HG02571 (cell line): Measurements from ENCODE around the gene ZNF438.
"Not testable (repeated sequence)": the region's sequence is repeated elsewhere in the genome, so short reads cannot be mapped to it uniquely, and the experiment has no call there.

ENCODE experiments used
- ATAC-seq: cut with Tn5 transposase; IDR thresholded peaks from one replicate; pipeline ENCODE4 v1.9.1; 2021; ENCODE audit warnings: mild to moderate bottlenecking, moderate library complexity; ENCODE audit not compliant: unreplicated experiment

The ZNF438 gene

DNA sequence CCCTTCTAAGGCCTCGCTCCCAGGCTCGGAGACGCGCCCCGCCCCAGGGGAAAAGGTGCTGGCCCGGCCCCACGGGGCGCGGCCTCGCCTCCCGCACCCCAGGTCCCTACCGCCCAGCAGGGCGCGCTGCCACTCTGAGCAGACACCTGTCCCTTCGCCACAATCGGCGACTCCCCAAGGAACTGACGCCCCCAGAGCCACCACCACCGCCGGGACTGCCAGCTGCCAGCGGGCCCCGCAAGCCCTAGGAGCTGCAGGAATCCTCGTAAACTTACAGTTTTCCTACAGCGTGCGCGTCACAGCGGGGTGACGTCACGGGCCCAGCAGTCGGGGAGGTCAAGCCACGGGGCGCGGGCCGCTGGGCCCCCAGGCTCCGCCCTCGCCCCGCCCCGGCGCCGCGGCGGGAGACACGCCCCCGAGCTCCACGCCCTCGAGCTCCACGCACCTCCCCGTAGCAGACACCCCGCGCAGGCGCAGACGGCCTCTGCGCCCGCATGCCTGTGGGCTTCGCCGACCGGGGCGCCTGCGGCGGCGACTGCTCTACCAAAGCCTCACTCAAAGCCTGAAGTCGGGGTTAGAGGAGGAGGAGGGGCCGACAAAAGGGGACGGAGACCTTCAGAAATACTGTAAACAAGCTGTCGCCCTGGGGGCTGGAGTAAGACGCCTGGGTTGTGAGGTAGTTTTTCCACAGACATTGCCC, at the start of gene ZNF438:
ZNF438 (minus strand) TSS at position 308 of the 700 bp plus-strand sequence. CDS start 154,831 bp downstream, outside the sequence.
- peak; percentile 84 for ATAC-seq

DNA sequence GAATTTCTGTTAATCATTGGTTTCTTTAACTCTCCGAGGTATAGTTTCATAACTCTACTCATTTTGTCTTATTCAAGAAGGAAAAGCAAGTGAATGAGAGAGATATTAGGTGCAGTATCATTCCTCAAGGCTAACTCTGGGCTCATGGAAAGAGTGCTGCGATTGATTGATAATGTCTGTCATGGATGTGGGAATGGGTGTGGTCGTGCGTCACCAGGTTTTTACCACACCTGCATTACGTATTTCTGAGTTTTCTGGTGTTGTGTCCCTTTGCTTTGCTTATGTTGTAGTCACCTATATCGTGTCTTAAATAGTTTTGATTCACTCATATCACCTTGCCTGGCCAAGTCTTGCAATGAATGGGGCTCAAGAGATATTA, 44.9 kb upstream of the ZNF438 start:
- ATAC-seq: no peak

DNA sequence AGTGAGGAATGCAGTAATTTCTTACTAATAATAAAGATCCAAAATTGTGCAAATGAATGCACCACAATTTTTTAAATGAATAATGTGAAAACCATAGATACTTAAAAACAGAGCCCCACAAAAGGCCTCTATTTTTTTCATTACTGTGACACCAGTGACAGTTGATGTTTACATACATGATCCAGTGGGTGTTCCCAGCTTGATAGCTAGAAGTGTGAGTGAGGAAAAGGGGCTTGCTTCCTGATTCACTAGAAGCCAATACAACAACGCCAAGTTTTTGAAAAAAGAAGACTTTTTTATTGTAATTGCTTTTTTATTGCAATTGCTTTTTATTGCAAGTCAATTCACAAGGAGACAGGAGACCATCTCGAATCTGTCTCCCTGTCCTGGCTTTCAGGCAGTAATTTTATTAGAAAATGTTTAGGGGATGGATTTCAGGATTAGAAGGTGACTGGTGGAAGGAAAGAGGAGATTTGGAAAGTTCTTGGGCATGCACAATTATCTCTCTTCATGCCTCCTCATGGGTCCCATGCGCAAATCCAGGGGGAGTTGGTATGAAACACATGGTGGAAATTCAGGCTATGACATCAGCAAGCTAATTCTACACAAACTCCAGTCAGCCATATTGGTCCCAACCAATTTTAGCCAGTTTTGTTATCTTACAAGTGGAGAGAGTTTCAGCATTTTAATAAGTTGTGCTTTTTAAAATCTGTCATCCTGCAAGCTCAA, 44.4 kb upstream of the ZNF438 start:
- no peak for ATAC-seq

DNA sequence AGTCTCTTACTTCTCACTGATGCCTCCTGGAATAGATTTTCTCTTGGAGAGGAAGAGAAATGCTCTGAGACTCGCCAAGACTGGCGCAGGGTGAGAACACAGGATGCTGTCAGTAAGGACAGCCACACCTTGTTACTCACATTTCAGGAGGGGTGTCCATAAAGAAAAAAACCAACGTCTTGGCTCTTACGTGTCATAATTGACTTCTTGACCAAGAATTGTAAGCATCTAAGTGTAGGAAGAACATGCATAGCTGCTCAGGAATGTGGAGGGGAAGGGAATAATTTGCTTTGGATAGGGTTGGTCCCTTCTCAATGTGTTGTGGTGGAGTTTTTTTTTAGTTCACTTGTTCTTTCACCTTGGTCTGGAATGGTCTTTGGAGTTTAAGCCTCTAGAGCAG, 43.8 kb upstream of the ZNF438 start:
- no peak for ATAC-seq

- ATAC-seq: no peak
Observed at GRCh38 chr10:31074722-31075086, 43.0 kb upstream of the ZNF438 start.

- no peak for ATAC-seq
Observed at GRCh38 chr10:31073996-31074721, 42.5 kb upstream of the ZNF438 start.

- ATAC-seq: no peak
Observed at GRCh38 chr10:31073211-31073610, 41.5 kb upstream of the ZNF438 start.

DNA sequence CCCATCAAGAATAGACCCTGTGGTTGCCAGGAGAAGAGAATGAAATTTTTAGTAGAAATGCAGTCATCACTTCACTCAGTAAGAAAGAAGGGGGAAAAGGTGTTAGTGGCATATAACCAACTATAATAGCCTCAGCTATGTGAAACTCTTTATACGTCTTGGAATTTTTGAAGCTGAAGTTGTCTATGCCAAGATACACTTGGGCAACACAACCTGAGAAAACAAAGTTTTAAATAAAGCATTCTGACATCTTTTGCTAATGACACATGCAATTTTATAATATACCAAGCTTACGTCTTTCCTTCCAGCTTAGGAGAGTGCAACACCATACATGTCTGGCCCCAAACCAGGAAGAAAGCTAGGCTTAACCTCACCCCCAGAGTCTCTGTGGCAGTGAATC, 40.8 kb upstream of the ZNF438 start:
- ATAC-seq: no peak

GRCh38 chr10:31071232-31072005, 39.8 kb upstream of the ZNF438 start:
- ATAC-seq: no peak

- no peak for ATAC-seq
Observed at GRCh38 chr10:31070691-31071090, 39.0 kb upstream of the ZNF438 start.

DNA sequence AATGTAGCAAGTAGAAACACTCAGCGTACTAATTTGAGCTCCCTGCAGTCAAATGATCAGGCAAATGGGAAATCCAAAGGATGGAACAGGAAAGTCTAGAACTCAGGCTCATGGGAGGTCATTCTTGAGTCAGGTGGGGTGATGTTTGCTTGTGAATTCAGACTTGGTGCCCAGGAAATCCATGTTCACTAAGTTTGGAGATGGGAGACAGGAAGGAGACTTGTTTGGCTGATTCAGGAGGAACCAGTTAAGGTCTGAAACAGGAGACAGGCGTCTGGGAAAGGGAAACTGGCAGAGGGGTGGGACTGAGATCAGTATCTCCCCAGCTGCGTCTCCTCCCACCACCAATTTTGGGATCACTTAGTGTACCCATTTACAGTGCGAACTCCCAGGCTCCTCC, 38.4 kb upstream of the ZNF438 start:
- ATAC-seq: no peak

DNA sequence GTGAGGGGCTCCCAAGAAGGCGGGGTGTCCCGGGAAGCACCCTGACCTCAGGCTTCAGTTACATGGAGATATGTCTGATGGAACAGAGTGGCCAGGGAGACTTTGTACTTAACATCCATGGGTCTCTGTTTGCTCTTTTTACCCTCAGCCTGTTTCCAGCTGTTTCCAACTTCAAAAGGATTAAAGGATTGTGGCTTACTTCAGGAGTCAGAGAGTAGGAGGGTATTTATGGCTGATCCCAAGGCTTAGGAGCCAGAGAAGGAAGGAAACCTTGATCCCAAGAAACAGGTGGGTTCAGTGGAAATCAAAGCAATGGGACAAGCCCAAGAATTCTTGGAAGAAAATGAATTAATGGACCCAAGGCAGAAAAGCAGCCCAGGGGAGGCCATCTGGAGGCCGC, 37.7 kb upstream of the ZNF438 start:
- ATAC-seq: no peak

- no peak for ATAC-seq
Observed at GRCh38 chr10:31064348-31064747, 32.7 kb upstream of the ZNF438 start.

DNA sequence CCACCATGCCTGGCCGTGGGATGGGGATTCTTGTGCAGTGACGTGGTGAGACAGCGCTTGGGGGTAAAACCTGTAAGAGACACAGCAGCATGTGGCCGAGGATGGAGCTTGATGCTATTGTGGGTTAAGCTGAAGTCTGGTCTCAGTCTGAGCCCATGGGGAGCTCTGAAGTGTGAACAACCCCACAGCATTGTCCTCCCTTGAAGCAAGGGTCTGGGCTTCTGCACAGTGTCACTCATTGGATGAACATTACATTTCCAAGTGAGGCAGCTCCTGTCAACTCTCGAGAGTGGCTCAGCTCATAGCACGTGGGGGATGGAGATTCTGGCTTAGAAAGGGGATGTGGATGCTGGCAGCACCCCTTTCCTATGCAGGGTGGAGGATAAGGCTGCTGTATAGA, 32.2 kb upstream of the ZNF438 start:
- no peak for ATAC-seq

- no peak for ATAC-seq
Observed at GRCh38 chr10:31062856-31063255, 31.2 kb upstream of the ZNF438 start.

GRCh38 chr10:31061941-31062340, 30.3 kb upstream of the ZNF438 start:
- ATAC-seq: no peak

DNA sequence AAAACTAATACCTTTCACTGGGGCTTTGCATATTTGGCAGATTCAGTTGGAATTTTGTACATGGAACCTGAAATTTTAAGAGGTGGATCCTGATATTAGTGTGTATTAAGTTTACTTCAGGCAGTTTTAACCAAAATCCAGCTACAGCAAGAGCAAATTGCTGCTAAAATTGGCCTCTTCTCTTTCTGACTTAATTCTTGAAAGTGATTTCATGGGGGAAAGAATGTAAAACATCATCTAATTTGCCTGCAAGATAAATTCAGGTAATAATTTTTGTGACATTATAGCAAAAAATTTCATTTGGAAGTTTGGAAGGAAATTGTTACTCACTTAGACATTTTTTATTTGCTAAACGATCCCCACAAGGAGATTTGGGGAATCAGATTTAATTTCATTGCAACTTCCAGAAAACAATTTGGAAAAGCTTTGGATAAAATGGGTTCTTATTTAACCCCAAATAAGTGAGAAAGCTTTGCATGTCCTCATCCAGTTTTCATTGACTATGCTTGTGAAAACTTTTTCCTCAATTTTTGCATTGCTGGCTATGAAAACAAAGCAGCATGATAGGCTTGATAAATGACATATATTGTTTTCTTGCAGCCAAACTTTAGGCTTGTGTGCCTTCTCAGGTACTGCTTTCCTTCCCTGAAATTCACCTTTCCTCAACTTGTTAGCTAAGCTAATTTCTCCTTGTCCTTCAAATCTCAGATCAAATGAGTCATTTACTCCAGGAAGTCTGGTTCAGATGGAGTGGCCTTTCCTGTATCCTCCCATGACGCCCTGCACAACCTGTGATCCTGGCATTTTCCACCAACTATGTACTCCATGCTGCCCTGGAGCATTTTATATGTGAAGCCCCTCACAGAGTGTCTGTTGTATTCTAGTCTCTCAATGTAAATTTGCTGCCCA, 27.4 kb upstream of the ZNF438 start:
- ATAC-seq: no peak

- not testable (repeated sequence) for ATAC-seq
Observed at GRCh38 chr10:31056678-31057077, 25.0 kb upstream of the ZNF438 start.

- no peak for ATAC-seq
Observed at GRCh38 chr10:31055573-31056251, 24.0 kb upstream of the ZNF438 start.

GRCh38 chr10:31051703-31052102, 20.0 kb upstream of the ZNF438 start:
- ATAC-seq: no peak
